Kidney glomerular epithelial cell (primary cell): Measurements from ENCODE around the gene HES7.
"Not testable (repeated sequence)": the region's sequence is repeated elsewhere in the genome, so short reads cannot be mapped to it uniquely, and the experiment has no call there.

ENCODE experiments used
- DNase-seq: peaks from one replicate; lab custom pipeline; 2025; lab: John Stamatoyannopoulos, UW

The HES7 gene

GRCh38 chr17:8100763-8101162 is 23.1 kb downstream of the HES7 start:
- DNase-seq: no peak

GRCh38 chr17:8100111-8100510 is 23.8 kb downstream of the HES7 start:
- DNase-seq: no peak

- no peak for DNase-seq
Observed at GRCh38 chr17:8096541-8096940, 27.4 kb downstream of the HES7 start.

- no peak for DNase-seq
Observed at GRCh38 chr17:8095361-8095760, 28.5 kb downstream of the HES7 start.

GRCh38 chr17:8091033-8091687 is 32.7 kb downstream of the HES7 start:
- no peak for DNase-seq

GRCh38 chr17:8089728-8090127 is 34.2 kb downstream of the HES7 start:
- no peak for DNase-seq

- no peak for DNase-seq
Observed at GRCh38 chr17:8087952-8088230, 36.0 kb downstream of the HES7 start.

- DNase-seq: no peak
Observed at GRCh38 chr17:8087075-8087951, 36.6 kb downstream of the HES7 start, which contains the start of gene ALOX12B. Gene ALOX12B, minus strand, starts transcription at chr17:8087716. Its CDS starts 274 bp downstream, at chr17:8087442.

GRCh38 chr17:8084250-8084649 is 39.7 kb downstream of the HES7 start:
- no peak for DNase-seq

GRCh38 chr17:8082292-8082691 is 41.6 kb downstream of the HES7 start:
- DNase-seq: no peak

GRCh38 chr17:8081876-8082275 is 42.0 kb downstream of the HES7 start:
- no peak for DNase-seq

- no peak for DNase-seq
Observed at GRCh38 chr17:8080799-8081219, 43.1 kb downstream of the HES7 start.

- DNase-seq: no peak
Observed at GRCh38 chr17:8080208-8080798, 43.6 kb downstream of the HES7 start.

GRCh38 chr17:8079291-8080207 is 44.4 kb downstream of the HES7 start:
- peak; percentile 56 for DNase-seq

GRCh38 chr17:8077939-8078338 is 46.0 kb downstream of the HES7 start:
- not testable (repeated sequence) for DNase-seq

GRCh38 chr17:8076502-8077266 is 47.2 kb downstream of the HES7 start:
- DNase-seq: no peak

GRCh38 chr17:8075574-8076342 is 48.1 kb downstream of the HES7 start:
- DNase-seq: no peak

GRCh38 chr17:8075081-8075480 is 48.8 kb downstream of the HES7 start:
- DNase-seq: no peak

GRCh38 chr17:8074554-8074953 is 49.4 kb downstream of the HES7 start:
- no peak for DNase-seq
